GDM1 (cell line): ENCODE measurements around the gene NTM.
"Not testable (repeated sequence)": the region's sequence is repeated elsewhere in the genome, so short reads cannot be mapped to it uniquely, and the experiment has no call there.

Source experiments
- DNase-seq: peaks from one replicate; lab custom pipeline; 2025; lab: John Stamatoyannopoulos, UW

Gene NTM

DNA sequence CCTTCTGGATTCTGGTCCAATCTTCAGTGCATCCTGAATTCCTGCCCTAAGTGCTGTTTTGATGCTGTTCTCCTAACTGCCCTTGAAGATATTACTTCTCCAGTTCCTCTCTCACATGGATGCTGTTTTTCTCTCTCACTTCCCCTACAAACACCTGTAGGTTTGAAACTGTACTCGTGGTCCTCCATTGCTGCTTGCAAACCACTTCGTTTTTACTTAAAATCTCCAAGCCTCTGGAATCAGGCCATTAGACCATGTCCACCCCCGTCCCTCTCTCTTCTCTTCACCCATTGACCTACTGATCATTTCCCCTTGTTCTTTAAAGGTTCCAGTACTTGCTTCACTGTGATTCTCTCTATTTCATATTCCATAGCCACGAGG is 988.1 kb downstream of the NTM start:
- no peak for DNase-seq

DNA sequence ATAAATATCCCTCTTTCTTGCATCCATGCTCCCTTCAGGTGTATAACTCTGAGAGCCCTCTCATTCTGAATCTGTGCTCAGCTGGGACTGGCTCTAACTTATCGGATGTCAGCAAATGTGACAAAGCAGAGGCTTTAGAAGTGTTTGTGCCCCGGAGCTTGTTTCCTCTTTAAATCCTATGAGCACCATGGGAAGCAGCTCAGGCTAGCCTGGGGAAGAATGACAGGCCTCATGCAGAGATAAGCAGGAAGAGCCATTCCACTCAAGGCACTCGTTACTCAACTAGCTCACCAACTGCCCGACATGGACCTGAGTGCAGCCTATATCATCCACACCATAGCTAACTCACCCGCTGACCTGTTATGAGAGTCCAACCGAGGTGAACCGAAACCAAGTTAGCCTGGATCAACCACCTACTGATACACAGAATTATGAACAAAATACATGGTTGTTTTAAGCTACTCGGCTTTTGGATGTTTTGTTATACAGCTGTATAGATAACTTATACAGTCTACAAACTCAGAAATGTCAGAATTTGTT is 990.7 kb downstream of the NTM start:
- no peak for DNase-seq

DNA sequence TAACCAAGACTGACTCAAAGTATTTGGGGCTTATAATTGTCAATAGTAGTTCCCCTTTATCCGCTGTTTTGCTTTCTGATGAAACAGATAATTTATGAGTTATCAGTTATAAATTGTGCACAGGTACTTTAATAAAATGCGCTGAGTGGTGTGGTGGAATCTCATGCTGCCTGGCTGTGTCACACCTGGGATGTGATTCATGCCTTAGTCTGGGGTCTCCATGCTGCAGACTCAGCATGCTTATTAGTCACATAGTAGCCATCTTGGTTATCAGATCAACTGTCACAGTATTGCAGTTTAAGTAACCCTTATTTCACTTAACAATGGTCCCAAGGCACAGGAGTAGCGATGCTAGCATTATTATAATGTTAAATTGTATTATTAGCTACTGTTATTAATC is 995.2 kb downstream of the NTM start:
- DNase-seq: no peak

DNA sequence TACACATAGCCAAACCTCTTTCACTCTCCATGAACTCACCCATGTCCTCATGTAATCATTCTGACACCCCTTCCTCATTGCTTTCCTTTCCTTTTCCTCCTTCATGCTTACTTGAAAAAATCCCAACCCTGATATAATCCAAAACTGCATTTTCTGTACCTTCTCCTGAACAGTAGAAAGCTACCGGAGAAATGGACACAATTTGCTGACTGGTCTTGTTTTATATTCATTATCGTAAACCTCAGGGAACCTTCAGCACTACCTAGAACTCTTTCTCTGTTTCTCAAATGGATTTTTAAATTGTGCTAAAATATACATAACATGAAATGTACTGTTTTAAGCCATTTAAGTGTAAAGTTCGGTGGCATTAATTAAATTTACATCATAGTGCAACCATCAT is 996.9 kb downstream of the NTM start:
- DNase-seq: no peak

DNA sequence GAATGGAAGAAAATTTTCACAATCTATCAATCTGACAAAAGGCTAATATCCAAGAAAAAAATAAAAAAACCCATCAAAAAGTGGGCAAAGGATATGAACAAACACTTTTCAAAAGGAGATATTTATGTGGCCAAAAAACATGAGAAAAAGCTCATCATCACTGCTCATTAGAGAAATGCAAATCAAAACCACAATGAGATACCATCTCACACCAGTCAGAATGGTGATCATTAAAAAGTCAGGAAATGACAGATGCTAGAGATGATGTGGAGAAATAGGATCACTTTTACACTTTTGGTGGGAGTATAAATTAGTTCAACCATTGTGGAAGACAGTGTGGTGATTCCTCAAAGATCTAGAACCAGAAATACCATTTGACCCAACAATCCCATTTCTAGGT is 999.7 kb downstream of the NTM start:
- DNase-seq: not testable (repeated sequence)

DNA sequence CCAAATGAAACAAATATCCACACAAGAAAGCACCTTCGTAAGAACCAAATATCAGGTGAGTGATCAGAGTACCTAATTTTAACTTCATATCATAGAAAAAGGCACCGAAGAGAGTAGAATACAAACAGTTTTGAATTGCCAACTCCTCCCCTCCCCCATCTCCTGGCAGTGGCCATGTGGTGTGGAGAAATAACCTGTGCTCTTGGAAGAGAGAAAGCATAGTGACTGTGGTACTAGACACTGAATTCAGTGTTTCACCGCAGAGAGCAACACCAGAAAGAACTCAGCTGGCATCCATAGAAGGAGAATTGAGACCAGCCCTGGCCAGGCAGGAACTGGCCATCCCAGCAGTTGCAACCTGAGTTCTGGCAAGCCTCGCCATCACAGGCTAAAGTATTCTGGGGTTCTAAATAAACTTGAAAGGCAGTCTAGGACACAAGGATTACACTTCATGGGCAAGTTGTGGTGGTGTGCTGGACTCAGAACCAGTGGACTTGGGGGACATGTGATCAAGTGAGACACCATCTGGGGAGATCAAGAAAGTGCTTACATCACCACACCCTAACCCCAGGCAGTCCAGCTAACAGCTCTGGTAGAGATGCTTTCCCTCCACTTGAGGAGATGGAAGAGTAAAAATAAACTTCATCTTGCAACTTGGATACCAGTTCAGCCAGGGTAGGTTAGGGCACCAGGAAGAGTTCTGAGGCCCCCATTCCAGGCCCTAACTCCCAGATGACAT is 1003.2 kb downstream of the NTM start:
- no peak for DNase-seq

DNA sequence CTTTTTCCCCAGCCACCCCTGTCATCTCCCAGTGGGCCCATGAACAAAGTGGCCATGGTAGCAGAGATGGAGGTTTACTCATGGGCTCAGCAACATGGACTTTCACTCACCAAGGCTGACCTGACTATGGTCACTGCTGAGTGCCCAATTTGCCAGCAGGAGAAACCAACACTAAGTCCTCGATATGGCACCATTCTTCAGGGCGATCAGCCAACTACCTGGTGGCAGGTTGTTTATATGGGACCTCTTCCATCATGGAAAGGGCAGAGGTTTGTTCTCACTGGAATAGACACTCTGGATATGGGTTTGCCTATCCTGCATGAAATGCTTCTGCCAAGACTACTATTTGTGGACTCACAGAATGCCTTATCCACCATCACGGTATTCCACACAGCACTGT is 1009.1 kb downstream of the NTM start:
- no peak for DNase-seq
